HG03575 (cell line): ENCODE data around the gene GARIN5B.

ENCODE experiments used
- ATAC-seq: cut with Tn5 transposase; IDR thresholded peaks from one replicate; pipeline ENCODE4 v1.9.1; 2021; ENCODE audit not compliant: unreplicated experiment, insufficient number of reproducible peaks, low FRiP score; ENCODE audit errors: extremely low read depth

GARIN5B gene

GRCh38 chr19:55309448-55309847, 53.6 kb downstream of the GARIN5B start:
- ATAC-seq, result no peak

GRCh38 chr19:55308281-55308680, 54.8 kb downstream of the GARIN5B start:
- no peak for ATAC-seq

GRCh38 chr19:55306712-55307111, 56.3 kb downstream of the GARIN5B start:
- no peak for ATAC-seq

GRCh38 chr19:55305983-55306562, 57.0 kb downstream of the GARIN5B start:
- ATAC-seq, result no peak

GRCh38 chr19:55305491-55305890, 57.6 kb downstream of the GARIN5B start:
- ATAC-seq, result no peak

GRCh38 chr19:55304980-55305379, 58.1 kb downstream of the GARIN5B start:
- no peak for ATAC-seq
